Uterus (tissue), 2 donors: Measurements from ENCODE around the gene RICTOR.

ENCODE experiments used
- CTCF ChIP-seq, 4 experiments: fragments of 200-600 bp in 2 of 4; fragments of 450-650 bp in 2 of 4; sonication (generic) in 2 of 4; IDR thresholded peaks; one replicate each; pipeline ENCODE4 v1.5.1; 2016 to 2019; ENCODE audit warnings: antibody characterized with exemption in 4 of 4, mild to moderate bottlenecking in 2 of 4, moderate library complexity in 1 of 4
- POLR2A ChIP-seq, 2 donors: fragments of 450-650 bp; IDR thresholded peaks; one replicate each; pipeline ENCODE4 v1.6.1; 2016; ENCODE audit warnings: antibody characterized with exemption in 2 of 2, mild to moderate bottlenecking in 1 of 2, moderate library complexity in 1 of 2

DNA sequence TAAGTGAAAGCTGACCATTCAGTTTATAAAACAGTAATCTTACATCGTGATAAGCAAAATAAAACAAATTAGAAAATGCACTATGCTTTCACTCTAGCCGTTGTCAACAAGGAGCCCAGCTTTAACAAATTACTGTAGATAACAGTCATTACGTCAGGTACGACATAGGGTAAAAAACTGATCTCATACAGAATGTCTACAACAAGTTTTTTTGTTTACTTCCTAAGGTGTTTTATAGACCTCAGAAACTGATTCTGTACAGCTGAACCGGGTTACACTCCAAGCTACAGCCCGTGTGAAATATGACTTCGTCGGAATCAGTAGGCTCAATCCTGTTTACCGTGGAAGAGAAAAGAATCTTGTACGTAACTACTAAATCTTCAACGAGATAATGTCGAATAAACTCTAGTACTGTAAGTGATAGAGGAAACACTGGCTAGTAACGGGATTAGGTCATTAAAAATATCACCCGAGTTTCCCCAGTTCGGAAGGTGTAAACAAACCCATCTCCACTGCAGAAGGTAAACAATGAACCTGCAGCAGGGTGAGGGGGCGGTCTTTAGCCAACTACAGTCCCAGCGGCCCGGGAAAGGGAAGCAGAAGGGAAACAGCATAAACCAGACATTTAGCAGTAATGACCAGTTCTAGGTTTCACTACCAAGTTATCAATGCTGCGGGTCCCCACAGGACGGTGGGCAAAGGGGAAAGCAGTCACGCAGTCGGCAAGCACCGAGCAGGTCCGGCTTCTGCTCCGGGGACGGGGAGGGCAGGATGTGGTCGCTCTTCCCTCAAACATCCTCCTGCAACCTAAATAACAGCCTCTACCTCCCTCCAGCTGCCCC lies 1.1 kb downstream of the RICTOR start:
- no peak for TF ChIP-seq CTCF (IDR thresholded peaks at IDR 0.05)
- TF ChIP-seq POLR2A (IDR thresholded peaks at IDR 0.05): peak in 1 of 2 donors; percentile 13
